Measurements from ENCODE around the gene SPTBN4.
"Not testable (repeated sequence)": the region's sequence is repeated elsewhere in the genome, so short reads cannot be mapped to it uniquely, and the experiment has no call there.

Gene SPTBN4

GRCh38 chr19:40570313-40571004, 103.7 kb downstream of the SPTBN4 start:
- peak; percentile 98 for DNase-seq

- no peak for DNase-seq
These were observed 104.2 kb downstream of the SPTBN4 start for GRCh38 chr19:40571005-40571318.

- DNase-seq: no peak
These were observed 105.2 kb downstream of the SPTBN4 start for GRCh38 chr19:40571831-40572495.

- no peak for DNase-seq
These were observed 108.5 kb downstream of the SPTBN4 start for GRCh38 chr19:40575326-40575725.

GRCh38 chr19:40576151-40576584, 109.4 kb downstream of the SPTBN4 start:
- DNase-seq: peak; percentile 57

- peak; percentile 94 for DNase-seq
These were observed 110.0 kb downstream of the SPTBN4 start, which contains the start of gene SHKBP1 for GRCh38 chr19:40576585-40577451. Gene SHKBP1, plus strand, starts transcription at chr19:40576873. Its CDS starts 27 bp downstream, at chr19:40576900.

GRCh38 chr19:40578442-40578908, 111.7 kb downstream of the SPTBN4 start:
- no peak for DNase-seq

- DNase-seq: no peak
These were observed 113.8 kb downstream of the SPTBN4 start for GRCh38 chr19:40580619-40581018.

GRCh38 chr19:40581531-40581930, 114.7 kb downstream of the SPTBN4 start:
- no peak for DNase-seq

GRCh38 chr19:40582467-40582866, 115.7 kb downstream of the SPTBN4 start:
- DNase-seq: no peak

GRCh38 chr19:40583283-40583682, 116.5 kb downstream of the SPTBN4 start:
- no peak for DNase-seq

- no peak for DNase-seq
These were observed 117.2 kb downstream of the SPTBN4 start for GRCh38 chr19:40584007-40584406.

- DNase-seq: no peak
These were observed 118.6 kb downstream of the SPTBN4 start for GRCh38 chr19:40585241-40585981.

- DNase-seq: no peak
These were observed 119.2 kb downstream of the SPTBN4 start for GRCh38 chr19:40585982-40586422.

- DNase-seq: no peak
These were observed 119.8 kb downstream of the SPTBN4 start for GRCh38 chr19:40586611-40587010.

GRCh38 chr19:40588110-40588854, 121.5 kb downstream of the SPTBN4 start:
- DNase-seq: no peak

GRCh38 chr19:40588926-40589569, 122.2 kb downstream of the SPTBN4 start:
- no peak for DNase-seq

- DNase-seq: no peak
These were observed 123.0 kb downstream of the SPTBN4 start for GRCh38 chr19:40589591-40590429.

GRCh38 chr19:40590464-40591265, 123.9 kb downstream of the SPTBN4 start:
- no peak for DNase-seq

GRCh38 chr19:40591724-40592123, 124.9 kb downstream of the SPTBN4 start:
- DNase-seq: not testable (repeated sequence)
